GM23338 (cell line): ENCODE measurements around the gene SH3BP4.

Source experiments
- CREB1 ChIP-seq: fragments of 250-450 bp; sonication (Bioruptor Pico); IDR thresholded peaks from 2 replicates; pipeline ENCODE4 v1.5.0; 2020; ENCODE audit warnings: low read depth, mild to moderate bottlenecking, moderate library complexity
- CTCF ChIP-seq, 2 experiments: fragments of 200-600 bp in 1 of 2; sonication (generic) in 1 of 2; conservative IDR thresholded peaks; 2 replicates each; pipeline versions ENCODE4 v1.5.1 to v1.6.1; 2016 to 2017; ENCODE audit warnings: antibody characterized with exemption in 2 of 2, low read depth in 2 of 2, mild to moderate bottlenecking in 2 of 2, moderate library complexity in 1 of 2
- ETS1 ChIP-seq: IDR thresholded peaks from 2 replicates; pipeline ENCODE4 v1.6.1; 2016; ENCODE audit warnings: antibody characterized with exemption
- EZH2 ChIP-seq: fragments of 200-600 bp; sonication (generic); IDR thresholded peaks from one replicate; pipeline ENCODE4 v1.8.0; 2017; ENCODE audit warnings: antibody characterized with exemption, mild to moderate bottlenecking, low read depth; ENCODE audit not compliant: unreplicated experiment
- EZH2phosphoT487 ChIP-seq: fragments of 200-600 bp; sonication (generic); IDR thresholded peaks from one replicate; pipeline ENCODE4 v1.8.1; 2018; ENCODE audit warnings: antibody characterized with exemption; ENCODE audit not compliant: unreplicated experiment
- NANOG ChIP-seq: IDR thresholded peaks from 2 replicates; pipeline ENCODE4 v1.6.1; 2016; ENCODE audit warnings: antibody characterized with exemption, borderline replicate concordance
- POLR2AphosphoS5 ChIP-seq: IDR thresholded peaks from 2 replicates; pipeline ENCODE4 v1.6.1; 2016; ENCODE audit warnings: antibody characterized with exemption, low read depth
- REST ChIP-seq: IDR thresholded peaks from one replicate; pipeline ENCODE4 v1.6.1; 2018; ENCODE audit warnings: antibody characterized with exemption; ENCODE audit not compliant: unreplicated experiment
- ZNF331 ChIP-seq: fragments of 250-450 bp; sonication (Bioruptor Pico); IDR thresholded peaks from 2 replicates; pipeline ENCODE4 v1.5.0; 2020; ENCODE audit warnings: low read depth, mild to moderate bottlenecking, moderate library complexity

GRCh38 chr2:234951664-234952269 is at the start of gene SH3BP4:
- TF ChIP-seq EZH2 (no peak), CTCF (conservative IDR thresholded peaks at IDR 0.05; ENCODE audit: low read depth in 2 of 2) (no peak), POLR2AphosphoS5 (peak; percentile 46; the same call in 1 of the 2 replicates), CREB1 (CRISPR knock-in tag) (no peak), EZH2phosphoT487 (no peak), REST (no peak), NANOG (no peak), ETS1 (no peak), ZNF331 (CRISPR knock-in tag) (no peak)
